ENCODE data around the gene HAPSTR1. TPM values are rescaled to one million over a fixed set of nuclear protein-coding genes. Genes with fewer than 3 reads are reported as not detected.

HAPSTR1 gene
- polyA plus RNA-seq, 1 of the 3 experiments (the other 2 are of a cell fraction), result 7.0 TPM

DNA sequence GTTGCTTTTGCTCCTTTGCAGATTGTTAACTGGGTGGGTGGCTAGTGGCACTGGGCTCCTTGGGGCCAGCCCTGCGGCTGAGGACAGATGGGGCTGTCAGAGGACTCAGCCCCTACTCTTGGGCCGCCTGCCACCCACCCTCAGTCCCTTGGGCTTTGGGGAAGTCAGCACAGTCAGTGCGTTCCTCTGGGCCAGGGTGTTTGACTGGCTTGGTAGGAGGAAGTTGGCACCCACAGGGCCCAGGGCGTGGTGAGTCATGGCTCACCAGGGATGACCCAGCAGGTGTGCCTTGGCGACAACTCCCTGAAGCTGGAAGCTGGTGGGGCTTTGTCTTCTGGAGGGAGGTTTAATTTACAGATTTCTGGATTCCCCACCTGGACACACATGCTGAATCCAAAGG, 32.4 kb downstream of the HAPSTR1 start:
- DNase-seq, result no peak

GRCh38 chr16:9124444-9124843, 33.0 kb downstream of the HAPSTR1 start:
- 97% methylated on average over 7 of the region's 7 CpGs for WGBS (ENCODE audit: low lambda C conversion rate)
- Histone ChIP-seq H3K36me3 (replicated peaks in 1 of 2; ENCODE audit: control insufficient read depth in 1 of 2, insufficient read depth in 2 of 2, low read length in 1 of 2) (peaks cover 23 to 26% of the 10 kb centered on the region in 2 experiments), H3K4me2 (no peak overlapping the region), H3K9me2 (no peaks in the 10 kb centered on the region), H3K4me3 (ENCODE audit: low read depth in 2 of 2, low read length in 1 of 2) (no peak overlapping the region), H3F3A (replicated peaks; ENCODE audit: insufficient read depth) (peaks cover 19% of the 10 kb centered on the region), H3K27ac (ENCODE audit: low read depth in 2 of 2, low read length in 1 of 2) (no peak overlapping the region), H2AFZ (ENCODE audit: low read depth) (no peak overlapping the region), H3K4me1 (ENCODE audit: control insufficient read depth in 1 of 2, insufficient read depth in 2 of 2, low read depth in 1 of 2, low read length in 1 of 2) (peaks cover 18 to 37% of the 10 kb centered on the region in 2 experiments), H3K27me3 (ENCODE audit: insufficient read depth) (no peaks in the 10 kb centered on the region), H3K9me3 (no peaks in the 10 kb centered on the region), H3K9ac (no peak overlapping the region), H3K79me2 (ENCODE audit: insufficient read depth) (peaks cover 95% of the 10 kb centered on the region), H4K20me1 (ENCODE audit: insufficient read depth) (peaks cover 67% of the 10 kb centered on the region)
- CTCF ChIA-PET, result interaction anchor here (0.7 to 6.0 kb wide), 6 partner anchors 10 to 1799 kb away, joined by 3 to 27 read pairs (median 6); no protein-coding TSS in a partner anchor
- TF ChIP-seq, protein P1, sequence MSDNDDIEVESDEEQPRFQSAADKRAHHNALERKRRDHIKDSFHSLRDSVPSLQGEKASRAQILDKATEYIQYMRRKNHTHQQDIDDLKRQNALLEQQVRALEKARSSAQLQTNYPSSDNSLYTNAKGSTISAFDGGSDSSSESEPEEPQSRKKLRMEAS (IDR thresholded peaks at IDR 0.05; ENCODE audit: low read depth), result no peak
- no peak for TF ChIP-seq RAD21 (IDR thresholded peaks at IDR 0.05; ENCODE audit: low read length)
- DNase-seq, result no peak
- POLR2A ChIA-PET, result no interaction called here

More for the DNA sequence above, 32.4 kb downstream of the HAPSTR1 start:
- H3K79me2 ChIP-seq (ENCODE audit: insufficient read depth), result peaks cover 95% of the 10 kb centered on the region
- peaks cover 24% of the 10 kb centered on the region for H3F3A ChIP-seq (replicated peaks; ENCODE audit: insufficient read depth)
- no peak for TF ChIP-seq GABPA (IDR thresholded peaks at IDR 0.05; ENCODE audit: low read depth)
- TF ChIP-seq FOSL2 (IDR thresholded peaks at IDR 0.05; ENCODE audit: borderline replicate concordance, low read depth), result no peak
- TF ChIP-seq MEF2A (IDR thresholded peaks at IDR 0.05; ENCODE audit: borderline replicate concordance, low read depth), result no peak
- TF ChIP-seq ZBTB33 (IDR thresholded peaks at IDR 0.05; ENCODE audit: borderline replicate concordance, low read depth), result no peak
- TF ChIP-seq YY1 (IDR thresholded peaks at IDR 0.05; ENCODE audit: low read depth), result no peak
- TF ChIP-seq EZH2phosphoT487 (IDR thresholded peaks at IDR 0.05; ENCODE audit: borderline replicate concordance, low read depth), result no peak
- H3K9ac ChIP-seq, result no peak overlapping the region
- peaks cover 29 to 32% of the 10 kb centered on the region in 2 experiments for H3K36me3 ChIP-seq (replicated peaks in 1 of 2; ENCODE audit: control insufficient read depth in 1 of 2, insufficient read depth in 2 of 2, low read length in 1 of 2)
- no peaks in the 10 kb centered on the region for H3K9me2 ChIP-seq
- no peak overlapping the region for H3K4me3 ChIP-seq (ENCODE audit: low read depth in 2 of 2, low read length in 1 of 2)
- ChIA-PET CTCF (interaction anchor here (6.0 kb wide), 1 partner anchor 11 kb away, joined by 27 read pairs; no protein-coding TSS in a partner anchor), POLR2A (no interaction called here)
- H2AFZ ChIP-seq (ENCODE audit: low read depth), result no peak overlapping the region
- H3K4me1 ChIP-seq (ENCODE audit: control insufficient read depth in 1 of 2, insufficient read depth in 2 of 2, low read depth in 1 of 2, low read length in 1 of 2), result peaks cover 22 to 40% of the 10 kb centered on the region in 2 experiments
- no peak overlapping the region for H3K4me2 ChIP-seq
- H4K20me1 ChIP-seq (ENCODE audit: insufficient read depth), result peaks cover 72% of the 10 kb centered on the region
- WGBS (ENCODE audit: low lambda C conversion rate), result 70% methylated on average over 3 of the region's 5 CpGs
- H3K9me3 ChIP-seq, result no peaks in the 10 kb centered on the region
- no peak overlapping the region for H3K27ac ChIP-seq (ENCODE audit: low read depth in 2 of 2, low read length in 1 of 2)
- no peaks in the 10 kb centered on the region for H3K27me3 ChIP-seq (ENCODE audit: insufficient read depth)
